Esophagus squamous epithelium (tissue), 5 donors: Measurements from ENCODE around the gene SLC24A3. TPM values are rescaled to one million over a fixed set of nuclear protein-coding genes. Genes with fewer than 3 reads are reported as not detected.
A peak's percentile ranks its signal among the peaks of the same experiment; 100 is the strongest.

Experiments used
- DNase-seq: peaks from one replicate; lab custom pipeline; 2025; lab: John Stamatoyannopoulos, UW
- H3K27ac ChIP-seq, 4 donors: fragments of 200-600 bp; sonication (generic); one replicate each; pipeline ENCODE4 v1.5.1; 2016 to 2019; ENCODE audit warnings: mild to moderate bottlenecking in 1 of 4
- H3K27me3 ChIP-seq, 4 donors: fragments of 200-600 bp; sonication (generic); 1 replicate in 3 of 4; 2 replicates in 1 of 4; pipeline versions ENCODE4 v1.5.1 to v1.6.0; 2017 to 2021; ENCODE audit warnings: antibody characterized with exemption in 1 of 4
- H3K36me3 ChIP-seq, 3 donors: fragments of 200-600 bp; sonication (generic); one replicate each; pipeline ENCODE4 v1.5.1; 2016 to 2019
- H3K4me1 ChIP-seq, 3 donors: fragments of 200-600 bp; sonication (generic); one replicate each; pipeline ENCODE4 v1.5.1; 2017 to 2019
- H3K4me3 ChIP-seq, 4 donors: fragments of 200-600 bp; sonication (generic); 1 replicate in 3 of 4; 2 replicates in 1 of 4; pipeline ENCODE4 v1.5.1; 2016 to 2019; ENCODE audit warnings: mild to moderate bottlenecking in 2 of 4, moderate library complexity in 1 of 4
- H3K9me3 ChIP-seq, 3 donors: fragments of 200-600 bp; sonication (generic); one replicate each; pipeline ENCODE4 v1.5.1; 2016 to 2019
- POLR2A ChIP-seq, 4 donors: fragments of 450-650 bp; IDR thresholded peaks; one replicate each; pipeline ENCODE4 v1.6.1; 2017; ENCODE audit warnings: antibody characterized with exemption in 4 of 4, mild to moderate bottlenecking in 4 of 4, moderate library complexity in 3 of 4
- WGBS, 2 donors: methylation state at CpG; one replicate each; pipeline ENCODE4 v1.1.5; 2018; 5-methylcytosine and 5-hydroxymethylcytosine counted together
- intact Hi-C: fragments of 100-400 bp; cut with DNase I; formaldehyde crosslinking; loops from one replicate; pipeline ENCODE4 v1.15.0; 2022
- total RNA-seq, 4 donors: library from RNA; depleted of rRNA; stranded (reverse); fragments of >200 nt; gene quantifications; one replicate each; pipeline ENCODE4 v1.1.0, GENCODE V29; 2016
- TF ChIP-seq, protein P1 (sequence below), 6 experiments: fragments of 450-650 bp in 4 of 6; fragments of 200-600 bp in 2 of 6; sonication (generic) in 2 of 6; IDR thresholded peaks; one replicate each; pipeline ENCODE4 v1.5.1; 2016 to 2019; ENCODE audit warnings: antibody characterized with exemption in 6 of 6, mild to moderate bottlenecking in 4 of 6, moderate library complexity in 4 of 6
- donor health status: DM: yes; HTN: yes; CAD: no.

Gene SLC24A3
- total RNA-seq, 4 donors from 2014 or later: 3.0 to 8.2 (median 6.1) TPM

DNA sequence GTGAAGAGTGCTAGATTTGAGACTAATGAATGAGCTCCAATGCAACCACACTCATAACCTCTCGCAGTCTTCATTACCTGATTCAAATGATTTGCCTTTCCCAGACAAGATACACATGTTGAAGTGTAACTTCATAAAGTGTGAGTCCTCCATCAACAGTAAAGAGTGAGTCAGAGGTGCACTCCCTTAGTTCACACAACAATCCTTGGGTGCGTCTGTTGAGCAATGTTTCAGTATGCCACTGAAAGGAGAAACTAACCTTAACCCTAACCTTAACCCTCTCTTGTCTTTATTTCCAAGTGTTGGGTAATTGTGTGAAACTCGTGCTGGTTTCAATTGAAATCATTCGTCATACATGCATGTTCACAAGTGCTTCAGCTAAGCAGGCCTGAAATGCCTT lies 524.6 kb downstream of the SLC24A3 start:
- Histone ChIP-seq H3K4me1 (peaks cover 18 to 68% (median 19%) of the 10 kb centered on the region in 3 donors), H3K27me3 (no peaks in the 10 kb centered on the region), H3K9me3 (no peaks in the 10 kb centered on the region), H3K27ac (peak overlapping the region; percentile 67 to 90 (median 84)), H3K4me3 (no peak overlapping the region), H3K36me3 (no peaks in the 10 kb centered on the region)
- TF ChIP-seq, protein P1, sequence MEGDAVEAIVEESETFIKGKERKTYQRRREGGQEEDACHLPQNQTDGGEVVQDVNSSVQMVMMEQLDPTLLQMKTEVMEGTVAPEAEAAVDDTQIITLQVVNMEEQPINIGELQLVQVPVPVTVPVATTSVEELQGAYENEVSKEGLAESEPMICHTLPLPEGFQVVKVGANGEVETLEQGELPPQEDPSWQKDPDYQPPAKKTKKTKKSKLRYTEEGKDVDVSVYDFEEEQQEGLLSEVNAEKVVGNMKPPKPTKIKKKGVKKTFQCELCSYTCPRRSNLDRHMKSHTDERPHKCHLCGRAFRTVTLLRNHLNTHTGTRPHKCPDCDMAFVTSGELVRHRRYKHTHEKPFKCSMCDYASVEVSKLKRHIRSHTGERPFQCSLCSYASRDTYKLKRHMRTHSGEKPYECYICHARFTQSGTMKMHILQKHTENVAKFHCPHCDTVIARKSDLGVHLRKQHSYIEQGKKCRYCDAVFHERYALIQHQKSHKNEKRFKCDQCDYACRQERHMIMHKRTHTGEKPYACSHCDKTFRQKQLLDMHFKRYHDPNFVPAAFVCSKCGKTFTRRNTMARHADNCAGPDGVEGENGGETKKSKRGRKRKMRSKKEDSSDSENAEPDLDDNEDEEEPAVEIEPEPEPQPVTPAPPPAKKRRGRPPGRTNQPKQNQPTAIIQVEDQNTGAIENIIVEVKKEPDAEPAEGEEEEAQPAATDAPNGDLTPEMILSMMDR (IDR thresholded peaks at IDR 0.05): no peak
- TF ChIP-seq POLR2A (IDR thresholded peaks at IDR 0.05): no peak
- DNase-seq: no peak
- intact Hi-C loops: no loop called here
- 21 to 24% methylated on average over 4 of the region's 4 CpGs for WGBS, 2 donors

DNA sequence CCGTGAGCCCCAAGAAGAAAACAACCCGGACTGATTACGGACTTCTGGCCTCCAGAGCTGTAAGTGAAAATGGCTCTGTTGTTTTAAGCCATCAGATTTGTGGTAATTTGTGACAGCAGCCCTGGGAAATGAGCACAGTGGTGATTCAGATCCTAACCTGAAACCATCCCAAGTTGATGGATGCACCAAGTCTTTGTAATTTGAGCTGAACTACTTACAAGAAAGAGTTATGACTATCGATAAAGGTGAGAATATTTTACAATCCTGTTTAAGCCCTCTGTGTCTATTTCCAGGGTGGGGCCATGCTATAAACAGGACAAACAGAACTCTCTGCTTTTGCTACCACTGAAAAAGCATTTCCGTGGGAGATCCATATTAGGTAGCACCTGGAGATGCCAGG lies 526.5 kb downstream of the SLC24A3 start:
- Histone ChIP-seq H3K9me3 (no peaks in the 10 kb centered on the region), H3K4me3 (no peak overlapping the region), H3K27me3 (no peaks in the 10 kb centered on the region), H3K36me3 (no peaks in the 10 kb centered on the region), H3K4me1 (peaks cover 18 to 56% (median 19%) of the 10 kb centered on the region in 3 donors), H3K27ac (peak overlapping the region; percentile 6 to 90 (median 84))
- no peak for DNase-seq
- TF ChIP-seq, protein P1 (IDR thresholded peaks at IDR 0.05): no peak
- TF ChIP-seq POLR2A (IDR thresholded peaks at IDR 0.05): no peak
- intact Hi-C loops: no loop called here
- WGBS, 2 donors: 77 to 80% methylated on average over 5 of the region's 5 CpGs

DNA sequence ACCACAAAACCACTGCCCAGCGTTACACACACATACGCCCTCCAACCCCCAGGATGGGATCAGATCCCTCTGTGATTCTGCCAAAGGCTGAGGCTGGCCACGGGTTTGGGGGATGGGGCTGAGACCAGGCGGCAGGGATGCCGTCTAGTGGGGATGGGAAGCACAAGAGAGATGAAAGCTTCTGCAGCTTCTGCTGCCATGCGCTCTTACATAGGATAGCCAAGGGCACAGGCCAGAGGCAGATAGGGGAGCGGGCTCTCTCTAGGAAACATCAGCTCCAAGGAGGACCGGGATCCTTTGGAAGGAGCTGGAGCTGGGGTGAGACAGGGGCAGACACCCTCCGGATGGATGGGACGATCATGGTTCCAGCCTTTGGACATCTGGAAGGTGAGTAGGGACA lies 526.9 kb downstream of the SLC24A3 start:
- Histone ChIP-seq H3K4me3 (no peak overlapping the region), H3K36me3 (no peaks in the 10 kb centered on the region), H3K4me1 (peaks cover 18 to 53% (median 19%) of the 10 kb centered on the region in 3 donors), H3K27me3 (no peaks in the 10 kb centered on the region), H3K9me3 (no peaks in the 10 kb centered on the region), H3K27ac (peak overlapping the region; percentile 6 to 90 (median 84))
- 87 to 89% methylated on average over 8 to 10 of the region's 10 CpGs for WGBS, 2 donors
- TF ChIP-seq, protein P1 (IDR thresholded peaks at IDR 0.05): no peak
- intact Hi-C loops: no loop called here
- no peak for DNase-seq

DNA sequence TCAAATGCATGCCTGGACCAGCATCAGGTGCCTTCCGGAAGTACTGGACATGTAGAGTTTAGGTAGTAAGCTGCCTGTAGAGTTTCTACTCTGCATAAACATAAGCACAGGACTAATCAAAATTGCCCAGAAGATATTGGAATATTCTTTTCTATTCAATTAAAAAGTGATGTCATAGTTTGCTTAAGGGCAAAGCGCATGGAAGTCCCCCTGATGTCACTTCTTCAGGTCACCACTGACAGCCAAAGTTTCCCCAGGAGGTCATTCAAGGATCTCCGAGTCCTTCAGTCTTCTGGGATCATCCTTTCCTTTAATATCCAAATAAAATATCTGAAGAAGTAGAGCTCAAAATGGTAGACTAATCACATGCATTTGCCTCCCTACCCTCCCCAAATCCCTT lies 528.1 kb downstream of the SLC24A3 start:
- intact Hi-C loops: no loop called here
- no peak overlapping the region for H3K27ac ChIP-seq
- H3K4me3 ChIP-seq: no peak overlapping the region
- no peak for DNase-seq
- no peaks in the 10 kb centered on the region for H3K27me3 ChIP-seq
- peaks cover 8 to 42% (median 10%) of the 10 kb centered on the region in 3 donors for H3K4me1 ChIP-seq
- no peak for TF ChIP-seq POLR2A (IDR thresholded peaks at IDR 0.05)
- TF ChIP-seq, protein P1 (IDR thresholded peaks at IDR 0.05): no peak
- WGBS, 2 donors: 57 to 61% methylated on average over 3 of the region's 3 CpGs
- H3K9me3 ChIP-seq: peaks cover 0 to 2% (median 0%) of the 10 kb centered on the region in 3 donors
- H3K36me3 ChIP-seq: no peaks in the 10 kb centered on the region

DNA sequence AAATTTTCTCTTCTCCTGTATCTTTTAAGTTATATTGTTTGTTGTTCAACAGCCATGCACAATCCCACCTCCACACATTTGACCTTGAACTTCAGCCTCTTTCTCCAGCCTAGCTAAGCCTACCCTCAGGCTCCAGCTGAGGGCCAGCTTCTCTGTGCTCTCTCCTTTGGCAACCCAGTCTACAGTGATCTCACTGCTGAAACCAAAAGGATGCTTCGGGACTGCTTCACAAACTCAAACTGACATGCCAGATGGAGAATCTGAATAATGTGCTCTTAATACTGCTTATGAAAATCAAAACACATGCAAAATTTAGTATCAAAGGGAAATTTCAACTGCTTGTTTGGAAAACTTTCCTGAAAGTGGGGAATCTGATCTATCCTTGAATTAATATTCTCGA lies 529.5 kb downstream of the SLC24A3 start:
- no peak for DNase-seq

More for the DNA sequence above, 529.5 kb downstream of the SLC24A3 start:
- no peaks in the 10 kb centered on the region for H3K36me3 ChIP-seq
- peaks cover 0 to 27% (median 0%) of the 10 kb centered on the region in 3 donors for H3K4me1 ChIP-seq
- H3K27ac ChIP-seq: no peak overlapping the region
- intact Hi-C loops: no loop called here
- H3K27me3 ChIP-seq: no peaks in the 10 kb centered on the region
- TF ChIP-seq, protein P1 (IDR thresholded peaks at IDR 0.05): no peak
- TF ChIP-seq POLR2A (IDR thresholded peaks at IDR 0.05): no peak
- peaks cover 0 to 3% (median 0%) of the 10 kb centered on the region in 3 donors for H3K9me3 ChIP-seq
- no peak overlapping the region for H3K4me3 ChIP-seq
- 71% methylated on average over 2 of the region's 2 CpGs for WGBS, 2 donors
